Amniotic stem cell (primary cell): ENCODE data around the gene ATXN1.
"Not testable (repeated sequence)": the region's sequence is repeated elsewhere in the genome, so short reads cannot be mapped to it uniquely, and the experiment has no call there.

ENCODE experiments used
- DNase-seq: peaks from one replicate; lab custom pipeline; 2025; lab: John Stamatoyannopoulos, UW

The ATXN1 gene

GRCh38 chr6:16412982-16413381 lies 348.3 kb downstream of the ATXN1 start:
- no peak for DNase-seq

GRCh38 chr6:16412171-16412570 lies 349.1 kb downstream of the ATXN1 start:
- DNase-seq: no peak

GRCh38 chr6:16409531-16410441 lies 351.5 kb downstream of the ATXN1 start:
- no peak for DNase-seq

GRCh38 chr6:16408766-16409165 lies 352.5 kb downstream of the ATXN1 start:
- DNase-seq: no peak

- DNase-seq: no peak
Measured at GRCh38 chr6:16406966-16407365, 354.3 kb downstream of the ATXN1 start.

GRCh38 chr6:16406538-16406937 lies 354.7 kb downstream of the ATXN1 start:
- not testable (repeated sequence) for DNase-seq

GRCh38 chr6:16405375-16405774 lies 355.9 kb downstream of the ATXN1 start:
- DNase-seq: no peak

- DNase-seq: no peak
Measured at GRCh38 chr6:16404456-16404855, 356.8 kb downstream of the ATXN1 start.

- DNase-seq: no peak
Measured at GRCh38 chr6:16403831-16404230, 357.4 kb downstream of the ATXN1 start.

GRCh38 chr6:16402581-16402900 lies 358.7 kb downstream of the ATXN1 start:
- DNase-seq: no peak

- DNase-seq: no peak
Measured at GRCh38 chr6:16400248-16400760, 361.0 kb downstream of the ATXN1 start.

- DNase-seq: no peak
Measured at GRCh38 chr6:16399695-16400094, 361.6 kb downstream of the ATXN1 start.

GRCh38 chr6:16399158-16399557 lies 362.1 kb downstream of the ATXN1 start:
- DNase-seq: no peak

- no peak for DNase-seq
Measured at GRCh38 chr6:16398587-16398986, 362.7 kb downstream of the ATXN1 start.

GRCh38 chr6:16397623-16398022 lies 363.6 kb downstream of the ATXN1 start:
- DNase-seq: no peak

- DNase-seq: no peak
Measured at GRCh38 chr6:16396497-16397319, 364.6 kb downstream of the ATXN1 start.

GRCh38 chr6:16394632-16395031 lies 366.6 kb downstream of the ATXN1 start:
- no peak for DNase-seq

GRCh38 chr6:16393326-16393725 lies 367.9 kb downstream of the ATXN1 start:
- no peak for DNase-seq

- DNase-seq: no peak
Measured at GRCh38 chr6:16392010-16392409, 369.2 kb downstream of the ATXN1 start.

- DNase-seq: peak; percentile 38
Measured at GRCh38 chr6:16391451-16391912, 369.8 kb downstream of the ATXN1 start.

- not testable (repeated sequence) for DNase-seq
Measured at GRCh38 chr6:16390909-16391450, 370.3 kb downstream of the ATXN1 start.

GRCh38 chr6:16389642-16390041 lies 371.6 kb downstream of the ATXN1 start:
- no peak for DNase-seq

- DNase-seq: no peak
Measured at GRCh38 chr6:16388488-16388887, 372.8 kb downstream of the ATXN1 start.
